HEK293T (cell line): Measurements from ENCODE around the gene BICC1.

Source experiments
- CTCF ChIA-PET: fragments of 350-600 bp; formaldehyde crosslinking; extraction: SDS; loops from one replicate; lab custom pipeline; 2021; ENCODE audit warnings: antibody characterized with exemption, inconsistent platforms; lab: Yijun Ruan, JAX
- POLR2A ChIA-PET: fragments of 350-600 bp; formaldehyde crosslinking; extraction: SDS; loops from one replicate; lab custom pipeline; 2020; ENCODE audit warnings: antibody characterized with exemption, inconsistent platforms; lab: Yijun Ruan, JAX
- DNase-seq: peaks from one replicate; pipeline ENCODE4 v3.0.0; 2012; ENCODE audit warnings: mixed read lengths; ENCODE audit errors: extremely low spot score
- ARNT ChIP-seq: fragments of 450-650 bp; IDR thresholded peaks from 2 replicates; pipeline ENCODE4 v1.6.1; 2017; ENCODE audit warnings: mild to moderate bottlenecking
- BHLHE40 ChIP-seq: fragments of 450-650 bp; IDR thresholded peaks from 2 replicates; pipeline ENCODE4 v1.6.1; 2016; ENCODE audit warnings: mild to moderate bottlenecking, moderate library complexity, borderline replicate concordance
- CTBP1 ChIP-seq: fragments of 450-650 bp; IDR thresholded peaks from 2 replicates; pipeline ENCODE4 v1.6.1; 2016; ENCODE audit warnings: borderline replicate concordance
- ELF4 ChIP-seq: fragments of 450-650 bp; IDR thresholded peaks from 2 replicates; pipeline ENCODE4 v1.6.1; 2017; ENCODE audit warnings: antibody characterized with exemption
- FOXA1 ChIP-seq: fragments of 450-650 bp; IDR thresholded peaks from 2 replicates; pipeline ENCODE4 v1.6.1; 2016; ENCODE audit warnings: mild to moderate bottlenecking
- FOXK2 ChIP-seq: fragments of 450-650 bp; IDR thresholded peaks from 2 replicates; pipeline ENCODE4 v1.6.1; 2016; ENCODE audit warnings: mild to moderate bottlenecking
- FOXM1 ChIP-seq: fragments of 450-650 bp; IDR thresholded peaks from 2 replicates; pipeline ENCODE4 v1.6.1; 2017; ENCODE audit warnings: mild to moderate bottlenecking, borderline replicate concordance
- HDGF ChIP-seq: fragments of 450-650 bp; IDR thresholded peaks from 2 replicates; pipeline ENCODE4 v1.6.1; 2017; ENCODE audit warnings: antibody characterized with exemption, borderline replicate concordance
- L3MBTL2 ChIP-seq: fragments of 450-650 bp; conservative IDR thresholded peaks from 2 replicates; pipeline ENCODE4 v1.6.1; 2016; ENCODE audit warnings: mild to moderate bottlenecking
- LEF1 ChIP-seq: fragments of 450-650 bp; IDR thresholded peaks from 2 replicates; pipeline ENCODE4 v1.6.1; 2017; ENCODE audit warnings: mild to moderate bottlenecking, borderline replicate concordance
- NFRKB ChIP-seq: fragments of 450-650 bp; IDR thresholded peaks from 2 replicates; pipeline ENCODE4 v1.6.1; 2016; ENCODE audit warnings: mild to moderate bottlenecking, moderate library complexity
- SP1 ChIP-seq: fragments of 450-650 bp; IDR thresholded peaks from 2 replicates; pipeline ENCODE4 v1.6.1; 2017
- SUZ12 ChIP-seq: fragments of 450-650 bp; IDR thresholded peaks from 2 replicates; pipeline ENCODE4 v1.6.1; 2016; ENCODE audit warnings: mild to moderate bottlenecking
- TARDBP ChIP-seq: fragments of 450-650 bp; IDR thresholded peaks from 2 replicates; pipeline ENCODE4 v1.6.1; 2016
- ZNF384 ChIP-seq: fragments of 450-650 bp; IDR thresholded peaks from 2 replicates; pipeline ENCODE4 v1.6.1; 2016
- TF ChIP-seq, protein P1 (sequence below): fragments of 450-650 bp; IDR thresholded peaks from 2 replicates; pipeline ENCODE4 v1.6.1; 2016

BICC1 gene

DNA sequence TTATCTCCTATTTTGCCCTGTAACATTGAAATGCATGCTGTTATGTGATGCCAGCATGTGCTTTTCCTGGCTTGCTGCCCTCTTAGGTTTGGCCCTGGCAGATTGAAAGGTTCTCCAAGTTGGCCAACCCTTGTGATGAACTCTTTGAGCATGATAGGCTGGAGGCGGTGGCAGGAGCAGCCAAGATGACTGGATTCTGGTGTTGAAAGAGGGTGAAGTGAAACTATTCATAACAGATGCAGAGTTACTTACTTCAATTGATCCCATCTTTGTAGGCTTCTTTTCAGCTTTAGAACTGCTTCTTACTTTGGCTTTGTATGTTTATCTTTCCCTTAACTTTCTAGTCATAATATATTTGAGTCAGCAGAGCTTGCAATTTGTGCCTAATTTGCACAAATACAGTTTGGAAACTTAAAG lies 57.6 kb downstream of the BICC1 start:
- ChIA-PET CTCF (no interaction called here), POLR2A (no interaction called here)
- no peak for TF ChIP-seq FOXK2
- no peak for TF ChIP-seq SP1
- no peak for TF ChIP-seq ELF4
- TF ChIP-seq FOXA1 = no peak
- no peak for TF ChIP-seq HDGF
- TF ChIP-seq SUZ12 = no peak
- no peak for TF ChIP-seq BHLHE40
- TF ChIP-seq NFRKB = no peak
- TF ChIP-seq, protein P1, sequence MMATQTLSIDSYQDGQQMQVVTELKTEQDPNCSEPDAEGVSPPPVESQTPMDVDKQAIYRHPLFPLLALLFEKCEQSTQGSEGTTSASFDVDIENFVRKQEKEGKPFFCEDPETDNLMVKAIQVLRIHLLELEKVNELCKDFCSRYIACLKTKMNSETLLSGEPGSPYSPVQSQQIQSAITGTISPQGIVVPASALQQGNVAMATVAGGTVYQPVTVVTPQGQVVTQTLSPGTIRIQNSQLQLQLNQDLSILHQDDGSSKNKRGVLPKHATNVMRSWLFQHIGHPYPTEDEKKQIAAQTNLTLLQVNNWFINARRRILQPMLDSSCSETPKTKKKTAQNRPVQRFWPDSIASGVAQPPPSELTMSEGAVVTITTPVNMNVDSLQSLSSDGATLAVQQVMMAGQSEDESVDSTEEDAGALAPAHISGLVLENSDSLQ = no peak
- TF ChIP-seq LEF1 = no peak
- TF ChIP-seq CTBP1 = no peak
- TF ChIP-seq ZNF384 = no peak
- no peak for TF ChIP-seq TARDBP
- TF ChIP-seq ARNT = no peak
- no peak for TF ChIP-seq FOXM1
- TF ChIP-seq L3MBTL2 = no peak
- DNase-seq = no peak

DNA sequence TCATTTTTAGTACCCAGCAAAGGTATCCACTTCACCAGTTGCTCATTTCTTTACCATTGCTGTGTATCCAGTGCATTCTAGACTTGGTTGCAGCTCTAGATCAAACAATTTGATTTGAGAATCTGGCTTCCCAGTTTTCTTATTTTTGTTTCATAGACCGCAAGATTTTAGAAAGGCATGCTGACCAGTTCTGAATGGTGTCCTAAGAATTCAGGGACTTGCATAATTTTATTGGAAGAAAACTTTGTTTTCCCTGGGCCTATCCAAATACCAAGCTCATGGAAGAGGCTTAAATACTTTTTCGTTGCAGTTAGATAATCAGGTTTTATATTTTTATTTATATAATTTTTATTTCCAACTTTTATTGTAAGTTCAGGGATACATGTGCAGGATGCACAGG lies 58.3 kb downstream of the BICC1 start:
- ChIA-PET POLR2A (no interaction called here), CTCF (no interaction called here)
- no peak for DNase-seq
- no peak for TF ChIP-seq ARNT
- no peak for TF ChIP-seq BHLHE40
- no peak for TF ChIP-seq HDGF
- TF ChIP-seq, protein P1 = no peak
- TF ChIP-seq TARDBP = no peak
- no peak for TF ChIP-seq FOXK2
- no peak for TF ChIP-seq FOXA1
- TF ChIP-seq NFRKB = no peak
- TF ChIP-seq ELF4 = no peak
- TF ChIP-seq SUZ12 = no peak
- no peak for TF ChIP-seq CTBP1
- TF ChIP-seq FOXM1 = no peak
- TF ChIP-seq L3MBTL2 = no peak
- TF ChIP-seq SP1 = no peak
- no peak for TF ChIP-seq ZNF384
- no peak for TF ChIP-seq LEF1

DNA sequence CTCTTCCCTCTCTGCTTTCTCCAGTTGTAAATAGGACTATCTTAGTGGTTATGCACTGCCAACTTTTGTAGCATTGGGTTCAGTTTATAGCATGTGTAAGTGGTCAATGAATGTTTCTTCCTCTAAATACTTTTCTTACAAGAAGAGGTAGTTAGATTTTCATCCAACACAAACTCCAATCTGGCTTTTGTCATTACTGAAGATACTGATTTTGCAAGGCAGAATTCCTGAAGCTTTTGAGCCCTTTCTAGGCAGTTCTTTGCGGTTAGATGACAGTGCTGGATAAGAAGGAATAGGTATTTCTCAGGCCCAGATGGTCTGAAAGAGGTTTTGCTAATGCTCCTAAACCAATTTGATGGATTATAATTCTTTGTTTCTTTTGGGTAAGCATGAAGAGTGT lies 60.5 kb downstream of the BICC1 start:
- POLR2A ChIA-PET = no interaction called here
- DNase-seq = no peak
- no peak for TF ChIP-seq LEF1
- TF ChIP-seq ARNT = no peak
- TF ChIP-seq FOXA1 = no peak
- TF ChIP-seq, protein P1 = no peak
- TF ChIP-seq ZNF384 = no peak
- TF ChIP-seq FOXM1 = no peak
- no peak for TF ChIP-seq SUZ12
- no peak for TF ChIP-seq SP1
- TF ChIP-seq ELF4 = no peak
- no peak for TF ChIP-seq CTBP1
- no peak for TF ChIP-seq NFRKB
- no peak for TF ChIP-seq TARDBP
- TF ChIP-seq FOXK2 = no peak
- TF ChIP-seq BHLHE40 = no peak
- TF ChIP-seq HDGF = no peak
- TF ChIP-seq L3MBTL2 = no peak
- CTCF ChIA-PET = no interaction called here

DNA sequence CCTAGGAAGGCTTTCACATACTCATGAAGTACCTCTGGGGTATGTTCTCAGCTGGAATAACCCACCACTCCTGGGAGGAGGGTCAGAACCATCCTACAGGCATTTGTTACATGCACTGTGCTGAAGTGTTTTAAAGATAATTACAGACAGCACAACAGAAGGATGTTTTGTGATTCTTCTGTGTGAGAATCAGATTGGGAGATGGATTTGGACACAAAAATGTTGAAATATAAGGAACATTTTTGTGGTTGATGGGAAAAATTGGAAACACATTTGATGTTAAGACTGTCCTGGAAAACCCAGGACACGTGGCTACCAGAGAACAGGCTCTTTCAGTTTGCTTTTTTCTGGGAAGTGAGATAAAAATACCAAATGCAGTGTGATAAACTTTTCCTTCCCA lies 61.4 kb downstream of the BICC1 start:
- CTCF ChIA-PET = interaction anchor here (0.7 kb wide), 1 partner anchor 61 kb away, joined by 3 read pairs; no protein-coding TSS in a partner anchor
- DNase-seq = no peak
- POLR2A ChIA-PET = no interaction called here
- TF ChIP-seq FOXK2 (no peak), SP1 (no peak), FOXA1 (no peak), CTBP1 (no peak), ELF4 (no peak), FOXM1 (no peak), BHLHE40 (no peak), LEF1 (no peak), SUZ12 (no peak), L3MBTL2 (no peak), NFRKB (no peak), ZNF384 (no peak), ARNT (no peak), HDGF (no peak), TARDBP (no peak)
- TF ChIP-seq, protein P1 = no peak

DNA sequence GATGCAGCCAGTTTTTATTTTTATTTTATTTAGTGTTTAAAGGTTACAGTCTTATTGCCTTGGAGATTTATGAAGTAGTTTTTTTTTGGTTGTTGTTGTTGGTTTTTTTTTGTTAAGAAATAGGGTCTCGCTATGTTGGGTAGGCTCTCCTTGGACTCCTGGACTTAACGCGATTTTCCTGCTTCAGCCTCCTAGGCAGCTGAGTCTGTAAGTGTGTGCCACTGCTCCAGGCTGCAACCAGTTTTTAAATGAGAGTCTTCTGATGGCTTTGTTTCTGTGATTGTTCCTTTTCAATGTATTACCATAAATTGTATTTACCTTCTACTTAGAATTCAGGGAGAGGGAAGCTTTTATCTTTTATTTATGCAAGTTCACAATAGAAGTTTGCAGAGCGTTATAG lies 62.8 kb downstream of the BICC1 start:
- no peak for TF ChIP-seq CTBP1
- TF ChIP-seq HDGF = no peak
- TF ChIP-seq SP1 = no peak
- no peak for TF ChIP-seq ELF4
- TF ChIP-seq TARDBP = no peak
- TF ChIP-seq ARNT = no peak
- no peak for TF ChIP-seq FOXA1
- TF ChIP-seq LEF1 = no peak
- TF ChIP-seq SUZ12 = no peak
- TF ChIP-seq L3MBTL2 = no peak
- no peak for TF ChIP-seq FOXM1
- TF ChIP-seq NFRKB = no peak
- TF ChIP-seq BHLHE40 = no peak
- TF ChIP-seq ZNF384 = no peak
- ChIA-PET CTCF (no interaction called here), POLR2A (no interaction called here)
- DNase-seq = no peak
